GM12878 (cell line): Measurements from ENCODE around the gene TAF6.

ENCODE experiments used
- CTCF ChIP-seq, 3 experiments: IDR thresholded peaks in 2 of 3; conservative IDR thresholded peaks in 1 of 3; 2 replicates each; pipeline ENCODE4 v1.5.1; 2011; ENCODE audit warnings: low read depth in 3 of 3, low read length in 3 of 3, mild to moderate bottlenecking in 3 of 3, control low read depth in 2 of 3, moderate library complexity in 2 of 3, inconsistent platforms in 1 of 3, mixed read lengths in 1 of 3; ENCODE audit not compliant: control insufficient read depth in 2 of 3, insufficient read depth in 1 of 3; ENCODE audit errors: extremely low read depth in 1 of 3
- EGR1 ChIP-seq, 2 experiments: IDR thresholded peaks; 1 replicate in 1 of 2; 2 replicates in 1 of 2; pipeline ENCODE4 v1.6.1; 2011 to 2012; ENCODE audit warnings: low read depth in 2 of 2, low read length in 2 of 2, borderline replicate concordance in 1 of 2, mild to moderate bottlenecking in 1 of 2, moderate library complexity in 1 of 2
- ESRRA ChIP-seq: IDR thresholded peaks from 2 replicates; pipeline ENCODE4 v1.6.1; 2012; ENCODE audit warnings: mild to moderate bottlenecking, low read length, improper control_type of control experiment
- FOXK2 ChIP-seq: fragments of 450-650 bp; IDR thresholded peaks from 2 replicates; pipeline ENCODE4 v1.6.1; 2017; ENCODE audit warnings: mild to moderate bottlenecking, moderate library complexity
- POLR2A ChIP-seq: IDR thresholded peaks from 2 replicates; pipeline ENCODE4 v1.6.1; 2011; ENCODE audit warnings: low read depth, mild to moderate bottlenecking, low read length
- SUZ12 ChIP-seq: fragments of 200-600 bp; sonication (generic); IDR thresholded peaks from one replicate; pipeline ENCODE4 v1.6.1; 2018; ENCODE audit warnings: antibody characterized with exemption, mild to moderate bottlenecking; ENCODE audit not compliant: unreplicated experiment
- ZBTB33 ChIP-seq: fragments of 450-650 bp; IDR thresholded peaks from 2 replicates; pipeline ENCODE4 v1.6.1; 2017; ENCODE audit warnings: mild to moderate bottlenecking

GRCh38 chr7:100157334-100158228 lies 38.4 kb upstream of the TAF6 start:
- no peak for TF ChIP-seq ZBTB33
- no peak for TF ChIP-seq FOXK2
- peak in 2 of 3 experiments; percentile 6 to 38; a peak in 2 of 6 replicates for TF ChIP-seq CTCF (IDR thresholded peaks at IDR 0.05 in 2 of 3, conservative IDR thresholded peaks at IDR 0.05 in 1 of 3; ENCODE audit: control insufficient read depth in 2 of 3, extremely low read depth in 1 of 3, insufficient read depth in 1 of 3, low read depth in 3 of 3, low read length in 3 of 3)
- no peak for TF ChIP-seq POLR2A
- no peak for TF ChIP-seq SUZ12
- no peak for TF ChIP-seq ESRRA
- no peak for TF ChIP-seq EGR1 (IDR thresholded peaks at IDR 0.05; ENCODE audit: borderline replicate concordance in 1 of 2, low read depth in 2 of 2, low read length in 2 of 2)
